HUES64 (cell line): ENCODE measurements around the gene CD1B.
"Not testable (repeated sequence)": the region's sequence is repeated elsewhere in the genome, so short reads cannot be mapped to it uniquely, and the experiment has no call there.

Experiments
- H3K27ac ChIP-seq: 2 replicates; pipeline ENCODE4 v1.7.0; 2013; ENCODE audit warnings: low read depth, low read length, inconsistent platforms
- H3K27me3 ChIP-seq: 2 replicates; pipeline ENCODE4 v1.6.1; 2013; ENCODE audit warnings: mild to moderate bottlenecking, low read length; ENCODE audit not compliant: insufficient read depth
- H3K36me3 ChIP-seq: 2 replicates; pipeline ENCODE4 v1.6.1; 2013; ENCODE audit warnings: mild to moderate bottlenecking, low read length; ENCODE audit not compliant: insufficient read depth
- H3K4me1 ChIP-seq: 2 replicates; pipeline ENCODE4 v1.6.1; 2013; ENCODE audit warnings: mild to moderate bottlenecking, low read length, moderate library complexity; ENCODE audit not compliant: insufficient read depth
- H3K4me3 ChIP-seq: 2 replicates; pipeline ENCODE4 v1.5.1; 2013; ENCODE audit warnings: mild to moderate bottlenecking, low read length, moderate library complexity
- H3K9ac ChIP-seq: 2 replicates; pipeline ENCODE4 v1.6.1; 2013; ENCODE audit warnings: mild to moderate bottlenecking, low read depth, low read length
- H3K9me3 ChIP-seq: 2 replicates; pipeline ENCODE4 v1.6.1; 2013; ENCODE audit warnings: low read depth, low read length; ENCODE audit not compliant: insufficient read depth
- WGBS: fragments of 150-250, 120-280 bp; methylation state at CpG from one replicate; pipeline ENCODE4 v1.1.7; 2013; ENCODE audit warnings: missing lambda C conversion rate; 5-methylcytosine and 5-hydroxymethylcytosine counted together

Gene CD1B

GRCh38 chr1:158353303-158354075 lies 22.2 kb upstream of the CD1B start, which contains the start of gene CD1E:
Gene CD1E (plus strand): TSS chr1:158353894. CDS start chr1:158353989, 95 bp downstream.
- Histone ChIP-seq H3K36me3 (no peaks in the 10 kb centered on the region), H3K4me1 (no peaks in the 10 kb centered on the region), H3K27ac (no peak within 1 kb of the TSS), H3K4me3 (no peak within 1 kb of the TSS), H3K27me3 (no peaks in the 10 kb centered on the region), H3K9ac (no peak within 1 kb of the TSS), H3K9me3 (no peaks in the 10 kb centered on the region)
- WGBS: 89% methylated on average over 6 of the region's 6 CpGs

GRCh38 chr1:158348946-158349345 lies 17.6 kb upstream of the CD1B start:
- 94% methylated on average over 24 of the region's 24 CpGs for WGBS
- H3K9me3 ChIP-seq, H3K36me3 ChIP-seq, H3K4me3 ChIP-seq, H3K27me3 ChIP-seq, H3K4me1 ChIP-seq, H3K9ac ChIP-seq, H3K27ac ChIP-seq: not testable (repeated sequence)

DNA sequence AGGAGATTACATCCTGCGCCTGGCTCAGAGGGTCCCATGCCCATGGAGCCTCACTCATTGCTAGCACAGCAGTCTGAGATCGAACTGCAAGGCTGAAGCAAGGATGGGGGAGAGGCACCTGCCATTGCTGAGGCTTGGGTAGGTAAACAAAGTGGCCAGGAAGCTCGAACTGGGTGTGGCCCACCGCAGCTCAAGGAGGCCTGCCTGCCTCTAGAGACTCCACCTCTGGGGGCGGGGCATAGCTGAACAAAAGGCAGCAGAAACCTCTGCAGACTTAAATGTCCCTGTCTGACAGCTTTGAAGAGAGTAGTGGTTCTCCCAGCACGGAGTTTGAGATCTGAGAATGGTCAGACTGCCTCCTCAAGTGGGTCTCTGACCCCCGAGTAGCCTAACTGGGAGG lies 5.1 kb upstream of the CD1B start:
- not testable (repeated sequence) for H3K9me3 ChIP-seq, H3K9ac ChIP-seq, H3K4me1 ChIP-seq, H3K4me3 ChIP-seq, H3K27ac ChIP-seq, H3K36me3 ChIP-seq, H3K27me3 ChIP-seq
- WGBS: 73% methylated on average over 7 of the region's 7 CpGs

- no peak overlapping the region for H3K27ac ChIP-seq
- no peaks in the 10 kb centered on the region for H3K36me3 ChIP-seq
- H3K4me3 ChIP-seq: no peak overlapping the region
- no peak overlapping the region for H3K9ac ChIP-seq
- H3K4me1 ChIP-seq: no peaks in the 10 kb centered on the region
- no peaks in the 10 kb centered on the region for H3K27me3 ChIP-seq
- H3K9me3 ChIP-seq: no peaks in the 10 kb centered on the region
Measured at GRCh38 chr1:158335213-158335532, 3.8 kb upstream of the CD1B start.

GRCh38 chr1:158334526-158335212 lies 3.3 kb upstream of the CD1B start:
- Histone ChIP-seq H3K36me3 (no peaks in the 10 kb centered on the region), H3K4me3 (no peak overlapping the region), H3K27ac (no peak overlapping the region), H3K9ac (no peak overlapping the region), H3K9me3 (no peaks in the 10 kb centered on the region), H3K4me1 (no peaks in the 10 kb centered on the region), H3K27me3 (no peaks in the 10 kb centered on the region)
- WGBS: 80% methylated on average over 2 of the region's 2 CpGs

DNA sequence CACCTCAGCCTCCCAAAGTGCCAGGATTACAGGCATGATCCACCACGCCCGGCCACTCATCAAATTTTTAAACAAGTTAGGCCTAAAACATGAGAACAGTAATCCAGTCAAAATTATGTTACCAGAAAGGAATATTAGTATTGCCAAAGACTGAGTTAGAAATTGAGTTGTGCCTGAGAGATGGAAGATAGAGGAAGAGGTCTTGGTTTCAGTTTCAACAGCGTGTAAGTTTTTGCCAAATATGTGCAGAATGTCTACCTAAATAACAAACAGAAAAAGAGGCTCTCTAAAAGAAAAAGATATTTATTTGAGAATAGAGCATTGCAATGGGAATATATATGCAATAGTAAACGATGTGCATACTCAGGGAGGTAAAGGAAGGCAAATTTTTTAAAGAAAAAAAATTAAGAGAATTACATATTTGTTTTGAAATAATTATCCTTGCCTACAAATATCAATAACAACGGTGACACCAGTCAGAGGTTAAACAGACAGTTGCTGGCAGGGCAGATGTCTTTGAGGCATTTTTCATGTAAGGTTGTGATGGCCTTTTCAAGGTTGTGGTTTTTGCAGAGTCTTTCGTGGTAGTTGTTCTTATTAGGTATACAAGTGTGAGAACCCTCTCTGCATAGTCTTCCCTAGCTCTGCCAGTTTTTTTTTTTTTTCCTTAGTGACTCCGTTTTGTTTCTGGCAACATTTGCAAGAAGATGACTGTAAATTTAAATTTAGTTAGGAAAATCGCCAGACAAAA lies 2.2 kb upstream of the CD1B start:
- no peak overlapping the region for H3K4me3 ChIP-seq
- no peak overlapping the region for H3K9ac ChIP-seq
- no peaks in the 10 kb centered on the region for H3K4me1 ChIP-seq
- no peaks in the 10 kb centered on the region for H3K36me3 ChIP-seq
- H3K9me3 ChIP-seq: no peaks in the 10 kb centered on the region
- no peak overlapping the region for H3K27ac ChIP-seq
- 76% methylated on average over 7 of the region's 8 CpGs for WGBS
- no peaks in the 10 kb centered on the region for H3K27me3 ChIP-seq

GRCh38 chr1:158331106-158331425 lies 265 bp downstream of the CD1B start:
- H3K4me3 ChIP-seq: no peak overlapping the region
- no peak overlapping the region for H3K27ac ChIP-seq
- H3K27me3 ChIP-seq: no peaks in the 10 kb centered on the region
- no peaks in the 10 kb centered on the region for H3K9me3 ChIP-seq
- H3K9ac ChIP-seq: no peak overlapping the region
- H3K4me1 ChIP-seq: no peaks in the 10 kb centered on the region
- WGBS: 95% methylated on average over 1 of the region's 1 CpG
- no peaks in the 10 kb centered on the region for H3K36me3 ChIP-seq

DNA sequence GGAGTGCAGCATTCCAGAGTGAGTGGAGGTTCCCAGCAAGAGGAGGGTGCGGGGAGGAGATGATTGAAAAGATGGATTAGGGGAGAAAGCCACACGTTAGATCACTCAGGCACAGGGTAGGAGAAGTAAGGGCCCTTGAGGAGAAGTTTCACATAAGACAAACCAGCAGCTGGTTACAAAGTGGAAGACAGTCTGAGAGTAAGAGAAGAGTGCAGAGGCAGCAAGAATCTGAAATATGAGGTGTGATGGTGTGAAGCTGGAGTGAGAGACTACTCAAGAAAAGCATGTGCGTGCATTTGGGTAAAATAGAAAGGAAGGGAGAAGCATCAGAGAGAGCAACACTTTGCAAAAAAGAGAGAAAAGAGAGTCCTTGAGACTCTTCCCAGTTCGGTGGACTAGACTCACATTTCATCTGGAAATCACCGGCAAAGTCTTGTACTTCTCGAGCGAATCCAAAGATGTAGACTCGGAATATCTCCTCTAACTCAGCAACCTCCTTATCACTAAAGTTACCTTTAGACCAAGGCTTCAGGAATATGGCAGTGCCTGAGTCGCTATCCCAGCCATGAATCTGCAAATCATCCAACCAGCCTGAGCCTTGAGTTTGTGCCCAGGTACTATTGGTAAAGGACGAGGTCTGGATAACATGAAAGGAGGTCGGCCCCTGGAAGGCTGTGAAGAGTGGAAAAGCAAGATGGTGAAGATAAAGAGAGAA lies 783 bp downstream of the CD1B start:
- no peaks in the 10 kb centered on the region for H3K9me3 ChIP-seq
- H3K27me3 ChIP-seq: no peaks in the 10 kb centered on the region
- no peaks in the 10 kb centered on the region for H3K4me1 ChIP-seq
- H3K9ac ChIP-seq: no peak overlapping the region
- H3K36me3 ChIP-seq: no peaks in the 10 kb centered on the region
- no peak overlapping the region for H3K4me3 ChIP-seq
- H3K27ac ChIP-seq: no peak overlapping the region
- 92% methylated on average over 11 of the region's 11 CpGs for WGBS

DNA sequence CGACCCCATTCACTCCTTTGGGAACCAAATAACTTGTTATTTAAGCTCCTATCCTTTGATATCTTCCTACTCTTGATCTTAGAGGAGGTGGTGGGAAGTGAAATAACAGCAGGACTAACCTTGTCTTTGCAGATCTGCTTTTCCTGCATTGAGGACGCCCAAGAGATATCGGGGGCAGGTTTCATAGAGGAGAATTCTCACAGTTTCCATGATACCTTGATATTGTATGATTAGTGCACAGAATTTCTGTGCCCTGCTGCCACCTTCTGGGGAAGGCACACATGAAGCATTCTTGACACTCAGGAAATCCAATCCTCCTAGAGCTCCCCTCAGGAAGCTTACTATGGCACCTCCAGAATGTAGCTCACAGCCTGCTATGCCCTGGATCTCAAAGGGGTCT lies 1.6 kb downstream of the CD1B start:
- 93% methylated on average over 3 of the region's 3 CpGs for WGBS
- Histone ChIP-seq H3K27ac (no peak overlapping the region), H3K9me3 (no peaks in the 10 kb centered on the region), H3K4me3 (no peak overlapping the region), H3K36me3 (no peaks in the 10 kb centered on the region), H3K4me1 (no peaks in the 10 kb centered on the region), H3K27me3 (no peaks in the 10 kb centered on the region), H3K9ac (no peak overlapping the region)

GRCh38 chr1:158329300-158329699 lies 2.0 kb downstream of the CD1B start:
- no peaks in the 10 kb centered on the region for H3K27me3 ChIP-seq
- H3K27ac ChIP-seq: no peak overlapping the region
- H3K4me3 ChIP-seq: no peak overlapping the region
- no peaks in the 10 kb centered on the region for H3K4me1 ChIP-seq
- no peaks in the 10 kb centered on the region for H3K9me3 ChIP-seq
- WGBS: 94% methylated on average over 7 of the region's 7 CpGs
- H3K36me3 ChIP-seq: no peaks in the 10 kb centered on the region
- no peak overlapping the region for H3K9ac ChIP-seq

- 81% methylated on average over 2 of the region's 3 CpGs for WGBS
- H3K27me3 ChIP-seq: no peaks in the 10 kb centered on the region
- no peak overlapping the region for H3K27ac ChIP-seq
- H3K4me3 ChIP-seq: no peak overlapping the region
- no peaks in the 10 kb centered on the region for H3K36me3 ChIP-seq
- H3K4me1 ChIP-seq: no peaks in the 10 kb centered on the region
- no peaks in the 10 kb centered on the region for H3K9me3 ChIP-seq
- no peak overlapping the region for H3K9ac ChIP-seq
Measured at GRCh38 chr1:158328426-158328825, 2.9 kb downstream of the CD1B start.
